Stimulated activated CD4-positive, alpha-beta T cell treated with anti-CD3 and anti-CD28 coated beads, TNF-alpha, amount 100 ng/mL, for 4 hours (primary cell): Measurements from ENCODE around the gene MRPL37.
"Not testable (repeated sequence)": the region's sequence is repeated elsewhere in the genome, so short reads cannot be mapped to it uniquely, and the experiment has no call there.

Source experiments
- DNase-seq, 3 experiments: peaks; one replicate each; pipeline ENCODE4 v3.0.0-alpha.2; 2020; ENCODE audit warnings: low read depth in 3 of 3

The MRPL37 gene

GRCh38 chr1:54199765-54200518 is at the start of gene MRPL37, which contains the start of gene CYB5RL:
TSS of gene MRPL37 (plus strand) at chr1:54200167. CDS start at chr1:54200244, 77 bp downstream.
TSS of gene CYB5RL (minus strand) at chr1:54200030. CDS start at chr1:54195616, 4,414 bp downstream.
- DNase-seq: peak; percentile 71 to 84 (median 79)

- DNase-seq: no peak
Observed at GRCh38 chr1:54151013-54151412, 49.0 kb upstream of the MRPL37 start.

- DNase-seq: no peak
Observed at GRCh38 chr1:54152696-54153095, 47.3 kb upstream of the MRPL37 start, which contains the start of gene CDCP2. TSS of gene CDCP2 (minus strand) at chr1:54153000. CDS start at chr1:54152922, 78 bp downstream.

- DNase-seq: no peak
Observed at GRCh38 chr1:54153535-54154439, 46.2 kb upstream of the MRPL37 start.

- DNase-seq: no peak
Observed at GRCh38 chr1:54156201-54156600, 43.8 kb upstream of the MRPL37 start.

- no peak for DNase-seq
Observed at GRCh38 chr1:54156986-54157385, 43.0 kb upstream of the MRPL37 start.

- no peak for DNase-seq
Observed at GRCh38 chr1:54157401-54157800, 42.6 kb upstream of the MRPL37 start.

GRCh38 chr1:54158071-54158470 is 41.9 kb upstream of the MRPL37 start:
- DNase-seq: no peak

- DNase-seq: no peak
Observed at GRCh38 chr1:54159733-54160316, 40.1 kb upstream of the MRPL37 start.

- DNase-seq: no peak
Observed at GRCh38 chr1:54160351-54160750, 39.6 kb upstream of the MRPL37 start.

GRCh38 chr1:54161495-54162168 is 38.3 kb upstream of the MRPL37 start:
- no peak for DNase-seq

- DNase-seq: no peak
Observed at GRCh38 chr1:54163051-54163450, 36.9 kb upstream of the MRPL37 start.

GRCh38 chr1:54163573-54163972 is 36.4 kb upstream of the MRPL37 start:
- no peak for DNase-seq

GRCh38 chr1:54165146-54165545 is 34.8 kb upstream of the MRPL37 start:
- no peak for DNase-seq

- not testable (repeated sequence) for DNase-seq
Observed at GRCh38 chr1:54166357-54166756, 33.6 kb upstream of the MRPL37 start.

- no peak for DNase-seq
Observed at GRCh38 chr1:54167422-54168139, 32.4 kb upstream of the MRPL37 start.

- DNase-seq: no peak
Observed at GRCh38 chr1:54168206-54168965, 31.6 kb upstream of the MRPL37 start.

GRCh38 chr1:54169068-54169467 is 30.9 kb upstream of the MRPL37 start:
- no peak for DNase-seq

- DNase-seq: no peak
Observed at GRCh38 chr1:54171016-54171415, 29.0 kb upstream of the MRPL37 start.

- no peak for DNase-seq
Observed at GRCh38 chr1:54171606-54172005, 28.4 kb upstream of the MRPL37 start.
